ENCODE data around the gene HAUS1. TPM values are rescaled to one million over a fixed set of nuclear protein-coding genes. Genes with fewer than 3 reads are reported as not detected.

The HAUS1 gene
- polyA plus RNA-seq, 1 donor from 2014 or later = 118 TPM

DNA sequence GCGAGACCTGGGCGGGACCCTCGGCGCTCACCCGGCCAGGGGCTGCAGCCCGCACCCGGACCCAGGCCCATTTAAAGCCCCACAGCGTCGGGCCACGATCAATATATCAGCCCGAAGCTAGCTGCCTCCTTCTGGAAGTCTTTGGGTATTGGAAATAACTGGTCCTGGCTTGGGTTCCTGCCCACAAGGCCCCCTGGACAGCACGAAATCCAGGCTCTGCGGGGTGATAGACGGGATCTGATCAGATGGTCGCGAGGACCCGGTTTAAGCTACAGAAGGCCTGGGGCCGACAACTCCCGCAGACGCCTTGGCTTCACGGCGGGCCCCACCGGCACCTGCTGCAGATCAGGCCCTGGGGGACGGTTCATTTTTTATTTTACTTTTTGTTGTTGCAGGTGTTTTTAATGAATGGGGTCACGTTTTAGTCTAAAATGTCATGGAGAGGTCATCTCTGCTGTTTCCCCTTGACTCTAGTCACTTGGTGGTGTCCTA lies 31.8 kb upstream of the HAUS1 start:
- TF ChIP-seq, protein P1, sequence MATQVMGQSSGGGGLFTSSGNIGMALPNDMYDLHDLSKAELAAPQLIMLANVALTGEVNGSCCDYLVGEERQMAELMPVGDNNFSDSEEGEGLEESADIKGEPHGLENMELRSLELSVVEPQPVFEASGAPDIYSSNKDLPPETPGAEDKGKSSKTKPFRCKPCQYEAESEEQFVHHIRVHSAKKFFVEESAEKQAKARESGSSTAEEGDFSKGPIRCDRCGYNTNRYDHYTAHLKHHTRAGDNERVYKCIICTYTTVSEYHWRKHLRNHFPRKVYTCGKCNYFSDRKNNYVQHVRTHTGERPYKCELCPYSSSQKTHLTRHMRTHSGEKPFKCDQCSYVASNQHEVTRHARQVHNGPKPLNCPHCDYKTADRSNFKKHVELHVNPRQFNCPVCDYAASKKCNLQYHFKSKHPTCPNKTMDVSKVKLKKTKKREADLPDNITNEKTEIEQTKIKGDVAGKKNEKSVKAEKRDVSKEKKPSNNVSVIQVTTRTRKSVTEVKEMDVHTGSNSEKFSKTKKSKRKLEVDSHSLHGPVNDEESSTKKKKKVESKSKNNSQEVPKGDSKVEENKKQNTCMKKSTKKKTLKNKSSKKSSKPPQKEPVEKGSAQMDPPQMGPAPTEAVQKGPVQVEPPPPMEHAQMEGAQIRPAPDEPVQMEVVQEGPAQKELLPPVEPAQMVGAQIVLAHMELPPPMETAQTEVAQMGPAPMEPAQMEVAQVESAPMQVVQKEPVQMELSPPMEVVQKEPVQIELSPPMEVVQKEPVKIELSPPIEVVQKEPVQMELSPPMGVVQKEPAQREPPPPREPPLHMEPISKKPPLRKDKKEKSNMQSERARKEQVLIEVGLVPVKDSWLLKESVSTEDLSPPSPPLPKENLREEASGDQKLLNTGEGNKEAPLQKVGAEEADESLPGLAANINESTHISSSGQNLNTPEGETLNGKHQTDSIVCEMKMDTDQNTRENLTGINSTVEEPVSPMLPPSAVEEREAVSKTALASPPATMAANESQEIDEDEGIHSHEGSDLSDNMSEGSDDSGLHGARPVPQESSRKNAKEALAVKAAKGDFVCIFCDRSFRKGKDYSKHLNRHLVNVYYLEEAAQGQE (IDR thresholded peaks at IDR 0.05; ENCODE audit: borderline replicate concordance) = no peak
- TF ChIP-seq, protein P2, sequence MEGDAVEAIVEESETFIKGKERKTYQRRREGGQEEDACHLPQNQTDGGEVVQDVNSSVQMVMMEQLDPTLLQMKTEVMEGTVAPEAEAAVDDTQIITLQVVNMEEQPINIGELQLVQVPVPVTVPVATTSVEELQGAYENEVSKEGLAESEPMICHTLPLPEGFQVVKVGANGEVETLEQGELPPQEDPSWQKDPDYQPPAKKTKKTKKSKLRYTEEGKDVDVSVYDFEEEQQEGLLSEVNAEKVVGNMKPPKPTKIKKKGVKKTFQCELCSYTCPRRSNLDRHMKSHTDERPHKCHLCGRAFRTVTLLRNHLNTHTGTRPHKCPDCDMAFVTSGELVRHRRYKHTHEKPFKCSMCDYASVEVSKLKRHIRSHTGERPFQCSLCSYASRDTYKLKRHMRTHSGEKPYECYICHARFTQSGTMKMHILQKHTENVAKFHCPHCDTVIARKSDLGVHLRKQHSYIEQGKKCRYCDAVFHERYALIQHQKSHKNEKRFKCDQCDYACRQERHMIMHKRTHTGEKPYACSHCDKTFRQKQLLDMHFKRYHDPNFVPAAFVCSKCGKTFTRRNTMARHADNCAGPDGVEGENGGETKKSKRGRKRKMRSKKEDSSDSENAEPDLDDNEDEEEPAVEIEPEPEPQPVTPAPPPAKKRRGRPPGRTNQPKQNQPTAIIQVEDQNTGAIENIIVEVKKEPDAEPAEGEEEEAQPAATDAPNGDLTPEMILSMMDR (IDR thresholded peaks at IDR 0.05; ENCODE audit: poor library complexity, severe bottlenecking) = peak; percentile 47
- peak; percentile 39 for TF ChIP-seq SMC3 (conservative IDR thresholded peaks at IDR 0.05; ENCODE audit: poor library complexity)
- Histone ChIP-seq H3K4me2 (ENCODE audit: low read length) (peak overlapping the region; percentile 13), H3K27me3 (ENCODE audit: insufficient read depth, low read depth, low read length) (peaks cover 16% of the 10 kb centered on the region), H2AFZ (ENCODE audit: low read depth, low read length) (no peak overlapping the region), H3K36me3 (ENCODE audit: insufficient read depth, low read length) (no peaks in the 10 kb centered on the region), H3K9me2 (ENCODE audit: insufficient read depth, low read length) (no peaks in the 10 kb centered on the region), H3K27ac (ENCODE audit: low read length) (no peak overlapping the region), H3K9ac (ENCODE audit: low read length) (peak overlapping the region; percentile 41), H3K79me2 (replicated peaks; ENCODE audit: insufficient read depth, low read length) (no peaks in the 10 kb centered on the region), H3K9me3 (ENCODE audit: low read length) (no peaks in the 10 kb centered on the region), H3K4me3 (ENCODE audit: low read length) (peak overlapping the region; percentile 72), H4K20me1 (ENCODE audit: insufficient read depth) (no peaks in the 10 kb centered on the region), H3F3A (ENCODE audit: insufficient read depth, low read length, poor library complexity, severe bottlenecking) (no peaks in the 10 kb centered on the region)

DNA sequence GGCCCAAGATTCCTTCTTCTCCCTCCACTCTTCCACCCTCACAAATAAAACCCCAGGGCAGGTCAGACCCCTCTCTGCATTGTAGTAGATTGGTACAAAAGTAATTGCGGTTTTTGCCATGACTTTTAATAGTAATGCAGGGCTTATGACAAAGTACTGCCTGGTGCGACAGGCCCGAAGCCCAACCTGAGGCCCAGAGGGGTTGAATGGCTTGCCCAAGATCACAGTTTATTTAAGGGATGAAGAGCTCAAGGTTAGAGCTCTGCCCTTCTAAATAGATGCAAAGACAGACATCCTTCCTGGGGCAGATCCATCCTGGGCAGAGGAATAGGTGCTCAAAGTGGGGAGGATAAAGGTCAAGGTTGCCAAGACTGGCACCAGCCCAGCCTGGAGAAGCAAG lies 31.2 kb upstream of the HAUS1 start:
- Histone ChIP-seq H3K27ac (ENCODE audit: low read length) (no peak overlapping the region), H3K4me2 (ENCODE audit: low read length) (no peak overlapping the region), H3K36me3 (ENCODE audit: insufficient read depth, low read length) (no peaks in the 10 kb centered on the region), H4K20me1 (ENCODE audit: insufficient read depth) (no peaks in the 10 kb centered on the region), H2AFZ (ENCODE audit: low read depth, low read length) (no peak overlapping the region), H3K9me3 (ENCODE audit: low read length) (no peaks in the 10 kb centered on the region), H3K4me3 (ENCODE audit: low read length) (no peak overlapping the region), H3K9me2 (ENCODE audit: insufficient read depth, low read length) (no peaks in the 10 kb centered on the region), H3F3A (ENCODE audit: insufficient read depth, low read length, poor library complexity, severe bottlenecking) (no peaks in the 10 kb centered on the region), H3K27me3 (ENCODE audit: insufficient read depth, low read depth, low read length) (peaks cover 16% of the 10 kb centered on the region), H3K79me2 (replicated peaks; ENCODE audit: insufficient read depth, low read length) (no peaks in the 10 kb centered on the region), H3K9ac (ENCODE audit: low read length) (no peak overlapping the region)
- no peak for TF ChIP-seq EP300 (conservative IDR thresholded peaks at IDR 0.05; ENCODE audit: poor library complexity, severe bottlenecking)
- TF ChIP-seq MXI1 (conservative IDR thresholded peaks at IDR 0.05; ENCODE audit: poor library complexity, severe bottlenecking) = no peak
- TF ChIP-seq TAF1 (IDR thresholded peaks at IDR 0.05; ENCODE audit: low read depth) = no peak

DNA sequence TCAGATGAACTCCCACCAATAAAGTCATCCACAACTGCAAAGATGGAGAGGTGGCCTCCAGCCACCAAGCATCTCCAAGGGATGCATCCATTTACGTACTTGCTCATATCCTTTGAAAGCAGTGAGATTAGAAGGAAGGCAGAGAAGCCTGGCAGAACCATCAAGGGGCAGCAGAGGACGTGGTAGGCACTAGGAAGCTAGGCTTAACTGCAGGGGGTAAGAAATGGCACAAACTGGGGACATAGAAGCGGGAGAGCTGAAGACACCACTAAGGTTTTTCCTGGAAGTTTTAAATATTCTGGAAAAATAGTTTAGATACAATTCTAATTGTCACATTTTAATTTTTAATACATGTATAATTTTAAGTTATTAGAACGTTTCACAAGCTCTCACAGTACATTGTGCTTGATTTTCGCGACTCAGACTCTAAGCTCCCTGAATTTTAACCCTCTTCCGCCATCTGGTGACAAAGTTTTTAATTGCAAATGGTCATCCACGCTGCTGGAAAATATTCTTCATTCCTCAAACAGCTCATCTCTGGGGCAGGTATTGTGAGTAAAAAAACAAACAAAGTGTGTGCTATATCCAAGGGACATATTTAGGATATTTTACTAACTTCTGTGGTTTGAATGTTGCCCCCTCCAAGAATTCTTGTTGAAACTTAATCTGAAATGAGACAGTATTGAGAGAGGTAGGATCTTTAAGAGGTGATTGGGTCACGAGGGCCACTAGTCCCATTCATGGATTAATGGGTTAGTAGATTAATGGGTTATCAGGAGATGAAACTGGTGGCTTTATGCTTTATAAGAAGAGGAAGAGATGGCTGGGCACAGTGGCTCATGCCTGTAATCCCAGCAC lies 30.5 kb upstream of the HAUS1 start:
- no peaks in the 10 kb centered on the region for H4K20me1 ChIP-seq (ENCODE audit: insufficient read depth)
- no peak overlapping the region for H3K4me2 ChIP-seq (ENCODE audit: low read length)
- no peak overlapping the region for H2AFZ ChIP-seq (ENCODE audit: low read depth, low read length)
- H3K9ac ChIP-seq (ENCODE audit: low read length) = no peak overlapping the region
- H3K36me3 ChIP-seq (ENCODE audit: insufficient read depth, low read length) = no peaks in the 10 kb centered on the region
- H3K9me2 ChIP-seq (ENCODE audit: insufficient read depth, low read length) = no peaks in the 10 kb centered on the region
- peaks cover 16% of the 10 kb centered on the region for H3K27me3 ChIP-seq (ENCODE audit: insufficient read depth, low read depth, low read length)
- H3K79me2 ChIP-seq (replicated peaks; ENCODE audit: insufficient read depth, low read length) = no peaks in the 10 kb centered on the region
- no peak overlapping the region for H3K27ac ChIP-seq (ENCODE audit: low read length)
- no peaks in the 10 kb centered on the region for H3K9me3 ChIP-seq (ENCODE audit: low read length)
- no peaks in the 10 kb centered on the region for H3F3A ChIP-seq (ENCODE audit: insufficient read depth, low read length, poor library complexity, severe bottlenecking)
- no peak overlapping the region for H3K4me3 ChIP-seq (ENCODE audit: low read length)
- peak; percentile 81 for TF ChIP-seq SMC3 (conservative IDR thresholded peaks at IDR 0.05; ENCODE audit: poor library complexity)
- TF ChIP-seq EZH2 (IDR thresholded peaks at IDR 0.05; ENCODE audit: borderline replicate concordance, insufficient read depth, low read length, poor library complexity, severe bottlenecking) = no peak
- TF ChIP-seq EP300 (conservative IDR thresholded peaks at IDR 0.05; ENCODE audit: poor library complexity, severe bottlenecking) = no peak
- TF ChIP-seq RAD21 (conservative IDR thresholded peaks at IDR 0.05) = peak; percentile 80
- TF ChIP-seq TAF1 (IDR thresholded peaks at IDR 0.05; ENCODE audit: low read depth) = no peak
- TF ChIP-seq, protein P2 (IDR thresholded peaks at IDR 0.05; ENCODE audit: poor library complexity, severe bottlenecking) = peak; percentile 78
- TF ChIP-seq, protein P1 (IDR thresholded peaks at IDR 0.05; ENCODE audit: borderline replicate concordance) = no peak
- no peak for TF ChIP-seq MXI1 (conservative IDR thresholded peaks at IDR 0.05; ENCODE audit: poor library complexity, severe bottlenecking)
